C4-2B (cell line): ENCODE measurements around the gene MED1.

ENCODE experiments used
- CTCF ChIP-seq: fragments of 450-650 bp; conservative IDR thresholded peaks from 2 replicates; pipeline ENCODE4 v1.5.1; 2017; ENCODE audit warnings: mild to moderate bottlenecking
- ZFX ChIP-seq: fragments of 450-650 bp; IDR thresholded peaks from 2 replicates; pipeline ENCODE4 v1.6.1; 2017

- TF ChIP-seq CTCF (no peak), ZFX (no peak)
These were observed 48.0 kb downstream of the MED1 start for GRCh38 chr17:39402890-39403605.
